ENCODE data around the gene TNFSF13. TPM values are rescaled to one million over a fixed set of nuclear protein-coding genes. Genes with fewer than 3 reads are reported as not detected.

TNFSF13 gene
- total RNA-seq, 2 experiments from 2014 or later, result 4.0 to 6.9 TPM

DNA sequence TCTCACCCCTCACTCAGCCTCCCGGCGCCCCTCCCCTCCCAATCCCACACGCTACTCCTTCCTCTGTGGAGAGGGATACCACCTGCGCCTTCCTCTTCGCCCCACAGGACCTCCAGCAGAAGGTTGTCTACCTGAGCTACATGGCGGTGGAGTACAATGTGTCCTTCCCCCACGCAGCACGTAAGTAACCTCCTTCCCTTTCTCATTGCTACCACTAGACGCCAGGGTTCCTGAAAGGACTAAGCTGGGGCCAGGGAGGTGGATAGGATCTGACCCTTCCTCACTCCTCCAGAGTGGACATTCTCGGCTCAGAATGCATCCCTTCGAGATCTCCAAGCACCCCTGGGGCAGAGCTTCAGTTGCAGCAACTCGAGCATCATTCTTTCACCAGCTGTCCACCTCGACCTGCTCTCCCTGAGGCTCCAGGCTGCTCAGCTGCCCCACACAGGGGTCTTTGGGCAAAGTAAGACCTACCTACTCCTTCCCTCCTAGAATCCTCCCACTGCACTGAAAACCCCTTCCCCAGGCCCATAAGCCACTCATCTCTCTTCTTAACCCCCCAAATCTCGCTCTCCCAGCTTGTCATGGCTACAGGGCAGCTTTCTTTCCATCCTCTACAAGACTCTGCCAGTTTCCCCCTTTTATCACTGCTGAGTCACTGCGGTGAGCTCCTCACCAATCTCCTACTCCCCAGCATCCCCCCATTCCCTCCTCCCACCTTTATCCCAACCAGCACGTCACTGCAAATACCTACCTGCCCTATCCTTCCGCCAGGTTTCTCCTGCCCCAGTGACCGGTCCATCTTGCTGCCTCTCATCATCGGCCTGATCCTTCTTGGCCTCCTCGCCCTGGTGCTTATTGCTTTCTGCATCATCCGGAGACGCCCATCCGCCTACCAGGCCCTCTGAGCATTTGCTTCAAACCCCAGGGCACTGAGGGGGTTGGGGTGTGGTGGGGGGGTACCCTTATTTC lies 22.3 kb downstream of the TNFSF13 start:
- Mint-ChIP-seq H3K27ac (peak overlapping the region; percentile 100), H3K36me3 (ENCODE audit: low read depth) (peaks cover 72% of the 10 kb centered on the region), H3K9me3 (no peaks in the 10 kb centered on the region), H3K27me3 (no peaks in the 10 kb centered on the region), H3K4me3 (peak overlapping the region; percentile 2), H3K4me1 (ENCODE audit: low read depth) (peaks cover 75% of the 10 kb centered on the region)
- ATAC-seq (no peak), DNase-seq (no peak)
- intact Hi-C loops (cut with micrococcal nuclease), result loop anchor here (5.0 kb wide), 1 partner anchor 106 kb away; the partner anchor contains the start of genes TP53 and WRAP53
- TF ChIP-seq, protein P1, sequence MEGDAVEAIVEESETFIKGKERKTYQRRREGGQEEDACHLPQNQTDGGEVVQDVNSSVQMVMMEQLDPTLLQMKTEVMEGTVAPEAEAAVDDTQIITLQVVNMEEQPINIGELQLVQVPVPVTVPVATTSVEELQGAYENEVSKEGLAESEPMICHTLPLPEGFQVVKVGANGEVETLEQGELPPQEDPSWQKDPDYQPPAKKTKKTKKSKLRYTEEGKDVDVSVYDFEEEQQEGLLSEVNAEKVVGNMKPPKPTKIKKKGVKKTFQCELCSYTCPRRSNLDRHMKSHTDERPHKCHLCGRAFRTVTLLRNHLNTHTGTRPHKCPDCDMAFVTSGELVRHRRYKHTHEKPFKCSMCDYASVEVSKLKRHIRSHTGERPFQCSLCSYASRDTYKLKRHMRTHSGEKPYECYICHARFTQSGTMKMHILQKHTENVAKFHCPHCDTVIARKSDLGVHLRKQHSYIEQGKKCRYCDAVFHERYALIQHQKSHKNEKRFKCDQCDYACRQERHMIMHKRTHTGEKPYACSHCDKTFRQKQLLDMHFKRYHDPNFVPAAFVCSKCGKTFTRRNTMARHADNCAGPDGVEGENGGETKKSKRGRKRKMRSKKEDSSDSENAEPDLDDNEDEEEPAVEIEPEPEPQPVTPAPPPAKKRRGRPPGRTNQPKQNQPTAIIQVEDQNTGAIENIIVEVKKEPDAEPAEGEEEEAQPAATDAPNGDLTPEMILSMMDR (IDR thresholded peaks at IDR 0.05), result no peak
- ChIA-PET CTCF (interaction anchor here (0.9 to 1.7 kb wide), 4 partner anchors 9 to 107 kb away, joined by 3 to 8 read pairs (median 8); partner anchors contain the start of genes SOX15 and TP53), POLR2A (interaction anchor here (0.5 to 12.5 kb wide), 15 partner anchors 4 to 273 kb away, joined by 3 to 195 read pairs (median 5); partner anchors contain the start of genes CD68, MPDU1, POLR2A and SENP3)

DNA sequence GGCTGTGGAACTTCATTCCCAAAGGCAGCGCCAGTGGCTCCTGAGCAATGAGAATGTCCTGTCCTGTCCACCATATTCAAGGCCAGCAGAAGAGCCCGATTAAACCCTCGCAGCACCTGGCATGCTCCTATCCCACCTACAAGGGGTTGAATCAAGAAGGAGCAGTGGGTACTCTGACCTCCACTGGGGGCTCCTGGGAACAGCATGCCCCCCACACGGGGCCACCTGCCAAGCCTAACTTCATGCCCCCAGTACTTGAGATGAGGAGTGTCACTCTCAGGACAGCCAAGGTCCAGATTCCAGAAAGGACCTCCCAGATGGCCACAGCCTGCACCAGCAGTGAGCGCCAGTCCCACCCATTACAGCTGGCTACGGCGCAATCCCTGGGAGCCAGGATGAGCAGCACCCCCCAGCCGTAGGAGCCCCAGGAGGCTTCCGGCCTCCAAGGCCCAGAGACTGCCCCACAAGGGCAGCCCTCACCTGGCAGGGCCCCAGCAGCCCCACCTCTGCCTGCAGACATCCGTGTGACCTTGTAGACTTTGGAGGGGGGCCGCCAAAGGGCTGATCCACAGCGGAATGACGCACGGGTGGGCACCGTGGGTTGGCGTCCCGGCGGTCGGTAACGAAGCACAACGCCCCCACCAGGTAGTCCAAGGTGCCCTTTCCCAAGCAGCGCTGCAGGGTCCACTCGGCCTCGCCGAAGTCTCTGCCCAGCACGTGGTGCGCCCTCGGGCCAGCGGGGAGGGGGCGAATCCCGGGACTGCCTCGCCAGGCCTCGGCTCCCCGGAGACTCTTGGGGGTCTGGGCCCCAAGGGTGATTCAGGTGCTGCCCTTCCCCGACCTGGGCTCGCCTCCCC lies 24.1 kb downstream of the TNFSF13 start:
- Mint-ChIP-seq H3K27me3 (no peaks in the 10 kb centered on the region), H3K4me3 (peak overlapping the region; percentile 94), H3K27ac (peak overlapping the region; percentile 99), H3K4me1 (ENCODE audit: low read depth) (peaks cover 64% of the 10 kb centered on the region), H3K9me3 (no peaks in the 10 kb centered on the region), H3K36me3 (ENCODE audit: low read depth) (peaks cover 63% of the 10 kb centered on the region)
- DNase-seq (no peak), ATAC-seq (no peak)
- POLR2A ChIA-PET, result interaction anchor here (0.8 to 12.5 kb wide), 11 partner anchors 8 to 344 kb away, joined by 3 to 195 read pairs (median 3); partner anchors contain the start of genes CD68, POLR2A and TP53
- CTCF ChIA-PET, result interaction anchor here (0.8 to 3.8 kb wide), 3 partner anchors 22 to 147 kb away, joined by 3 to 43 read pairs (median 18); partner anchors contain the start of genes SENP3, TMEM102, TP53 and WRAP53
- TF ChIP-seq, protein P1 (IDR thresholded peaks at IDR 0.05), result no peak
- intact Hi-C loops (cut with micrococcal nuclease), result loop anchor here (5.0 kb wide), 1 partner anchor 105 kb away; the partner anchor contains the start of genes TP53 and WRAP53

DNA sequence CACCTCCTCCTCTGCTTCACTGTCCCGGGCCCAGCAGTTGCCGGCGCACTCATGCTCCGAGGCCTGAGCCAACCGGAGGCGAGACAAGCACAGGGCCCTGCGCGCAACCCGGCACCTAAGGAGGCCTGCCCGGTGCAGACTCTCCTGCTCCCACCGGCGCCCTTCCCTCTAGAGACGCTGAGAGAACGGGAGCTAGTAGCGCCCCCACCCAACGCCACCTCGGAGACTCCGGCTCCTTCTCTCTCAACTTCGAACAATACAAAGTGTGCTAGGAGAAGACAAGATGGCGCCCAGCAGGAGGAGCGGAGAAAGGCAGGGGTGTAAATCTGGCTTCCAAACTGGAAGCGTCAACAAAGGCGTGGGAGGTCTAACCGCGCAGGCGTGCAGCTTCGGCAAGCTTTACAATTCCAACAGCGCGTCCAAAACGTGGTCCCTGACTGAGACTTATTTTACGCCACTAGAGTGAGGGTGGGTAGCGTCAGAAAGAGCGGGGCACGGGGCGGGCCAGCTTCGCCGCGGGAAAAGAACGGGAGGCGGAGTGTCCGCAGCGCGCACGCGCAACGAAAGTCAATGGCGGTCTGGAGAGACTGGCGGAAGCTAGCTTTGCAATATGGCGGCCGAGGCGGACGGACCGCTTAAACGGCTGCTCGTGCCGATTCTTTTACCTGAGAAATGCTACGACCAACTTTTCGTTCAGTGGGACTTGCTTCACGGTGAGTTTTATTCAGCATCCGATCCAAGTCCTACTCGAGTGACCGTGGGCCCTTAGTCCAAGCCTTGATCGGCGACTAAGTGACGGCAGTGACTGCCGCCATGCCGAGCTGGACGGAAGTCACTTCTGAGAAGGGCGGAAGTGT lies 24.9 kb downstream of the TNFSF13 start, which contains the start of gene MPDU1:
MPDU1 (plus strand) TSS at position 600 of the 857 bp plus-strand sequence; CDS start at position 611, 11 bp downstream.
- H3K4me1 Mint-ChIP-seq (ENCODE audit: low read depth), result peaks cover 55% of the 10 kb centered on the region
- peak within 1 kb of the TSS; percentile 99 for H3K27ac Mint-ChIP-seq
- H3K4me3 Mint-ChIP-seq, result peak within 1 kb of the TSS; percentile 94
- intact Hi-C loops (cut with micrococcal nuclease), result loop anchor here (5.0 kb wide), 1 partner anchor 104 kb away; the partner anchor contains the start of genes TP53 and WRAP53
- ChIA-PET CTCF (interaction anchor here (0.8 to 3.8 kb wide), 8 partner anchors 8 to 275 kb away, joined by 3 to 43 read pairs (median 4); partner anchors contain the start of genes FXR2, SENP3, TMEM102 and TP53), POLR2A (interaction anchor here (0.6 to 12.5 kb wide), 25 partner anchors 8 to 345 kb away, joined by 3 to 195 read pairs (median 3); partner anchors contain the start of genes ACAP1, CD68, FXR2 and KDM6B)
- no peaks in the 10 kb centered on the region for H3K9me3 Mint-ChIP-seq
- H3K27me3 Mint-ChIP-seq, result no peaks in the 10 kb centered on the region
- ATAC-seq, result peak; percentile 77
- peaks cover 61% of the 10 kb centered on the region for H3K36me3 Mint-ChIP-seq (ENCODE audit: low read depth)
- TF ChIP-seq, protein P1 (IDR thresholded peaks at IDR 0.05), result no peak
- DNase-seq, result peak; percentile 97

All from activated CD8-positive, alpha-beta T cell treated with anti-CD3 and anti-CD28 coated beads for 36 hours (primary cell).